ENCODE measurements around the gene DHRS7.

DHRS7 gene

DNA sequence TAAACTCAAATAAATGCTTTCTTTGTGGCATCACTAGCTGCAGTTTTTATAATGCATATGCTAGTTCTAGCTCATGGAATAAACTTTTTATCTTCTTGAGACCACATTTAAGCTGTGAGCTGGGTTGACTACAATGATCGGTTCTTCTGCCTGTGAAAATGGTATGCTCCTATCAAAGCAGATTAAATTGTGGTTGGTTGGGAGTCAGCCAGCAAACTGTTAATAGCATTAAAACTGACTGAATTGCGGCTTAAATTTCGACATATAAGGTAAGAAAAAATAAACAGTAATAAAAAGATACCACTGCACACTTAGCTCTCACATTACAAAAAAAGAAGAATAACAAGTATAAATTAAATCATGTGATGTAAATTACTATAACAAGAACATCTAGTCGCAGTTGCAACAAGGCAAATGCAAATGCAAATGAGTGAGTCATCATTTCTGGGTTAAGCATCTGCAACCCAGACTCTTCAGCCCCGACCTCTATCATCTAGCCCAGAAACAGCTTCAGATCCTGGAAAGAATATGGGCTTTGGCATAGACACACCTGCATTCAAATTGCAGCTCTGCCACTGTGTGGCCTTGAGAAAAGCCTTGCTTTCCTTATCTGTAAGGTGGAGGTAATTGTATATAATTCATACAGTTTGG, 19.8 kb upstream of the DHRS7 start:
- FAIRE-seq = no peak

DNA sequence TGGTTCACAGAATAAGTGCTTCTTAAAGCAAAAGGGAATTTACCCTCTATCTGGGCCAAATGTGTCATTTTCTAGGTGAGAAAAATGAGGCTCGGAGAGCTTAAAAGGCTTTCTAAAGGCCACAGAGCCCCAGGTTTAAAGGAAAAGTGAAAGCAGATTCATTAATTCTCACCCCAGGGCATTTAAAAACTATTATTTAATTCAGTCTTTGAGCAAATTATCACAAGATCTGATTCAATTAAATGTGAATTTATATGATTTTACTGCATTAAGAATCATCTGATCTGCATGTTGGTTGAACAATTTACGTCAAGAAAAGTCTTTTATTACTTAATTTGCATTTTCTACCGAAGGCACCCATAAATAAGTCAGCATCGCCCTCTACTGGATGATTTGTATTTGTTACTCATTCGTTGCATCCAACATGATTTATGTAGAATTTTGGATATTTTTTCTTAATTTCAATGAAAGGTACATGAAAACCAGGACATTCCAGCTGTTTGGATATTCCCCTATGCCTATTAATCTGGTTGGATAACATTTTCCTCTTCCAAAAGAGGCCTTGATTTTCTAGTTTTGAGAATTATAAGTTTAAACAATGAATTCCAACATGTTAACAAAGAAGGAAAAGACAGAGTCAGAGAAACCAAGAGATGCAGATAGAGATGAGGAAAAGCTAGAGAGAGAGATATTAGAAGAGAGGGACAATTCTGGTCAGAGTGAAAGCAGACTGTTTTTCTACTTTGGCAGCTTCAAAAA, 19.1 kb upstream of the DHRS7 start:
- peak; percentile 97 for FAIRE-seq

DNA sequence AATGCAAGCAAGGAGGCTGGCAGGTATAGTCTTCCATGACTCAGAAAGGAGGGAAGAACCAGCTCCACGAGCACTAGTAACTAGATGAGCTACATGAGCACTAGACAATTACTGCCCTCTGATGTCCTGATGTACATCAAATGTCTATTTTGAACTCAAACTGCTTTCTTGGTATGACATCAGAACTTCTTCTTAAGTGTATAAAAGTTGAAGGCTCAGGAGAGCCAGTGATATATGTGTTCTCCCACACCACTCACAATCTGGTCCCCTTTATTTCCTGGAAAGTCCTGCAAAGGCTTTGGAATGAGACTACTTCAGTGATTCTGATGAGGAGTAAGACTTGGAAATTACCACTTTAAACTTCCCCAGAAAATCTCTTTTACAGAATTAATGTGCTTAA, 18.5 kb upstream of the DHRS7 start:
- no peak for FAIRE-seq

DNA sequence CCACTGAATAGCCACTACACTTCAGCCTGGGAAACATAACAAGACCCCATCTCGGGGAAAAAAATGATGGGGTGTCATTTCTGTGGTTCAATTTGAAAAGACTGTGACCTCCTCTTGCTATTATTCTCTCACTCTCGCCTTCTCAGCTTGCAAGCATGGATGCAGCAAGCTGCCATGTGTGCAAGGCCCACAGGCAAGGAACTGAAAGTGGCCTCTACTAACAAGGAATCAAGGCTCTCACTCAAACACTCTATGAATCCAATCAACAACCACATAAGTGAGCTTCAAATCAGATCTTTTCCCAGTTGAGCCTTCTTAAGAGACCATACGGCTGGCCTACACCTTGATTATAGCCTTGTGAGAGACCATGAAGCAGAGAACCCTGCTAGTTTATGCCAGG, 17.9 kb upstream of the DHRS7 start:
- no peak for FAIRE-seq

DNA sequence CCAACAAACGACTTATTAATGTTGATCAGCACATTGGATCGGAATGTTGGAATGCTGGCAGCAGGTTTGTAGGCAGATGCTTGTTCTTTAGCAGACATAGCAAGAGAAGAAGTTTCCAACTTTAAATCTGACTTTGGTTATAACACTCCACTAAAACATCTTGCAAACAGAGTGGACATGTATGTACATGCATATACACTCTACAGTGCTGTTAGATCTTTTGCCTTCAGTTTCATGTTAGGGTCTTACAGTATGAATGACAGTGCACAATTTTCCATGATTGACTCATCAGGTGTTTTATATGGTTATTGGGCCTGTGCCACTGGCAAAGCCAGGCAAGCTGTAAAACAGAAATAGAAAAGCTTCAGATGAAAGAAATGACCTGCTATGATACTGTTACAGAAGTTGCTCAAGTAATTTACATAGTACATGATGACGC, 14.3 kb upstream of the DHRS7 start:
- no peak for FAIRE-seq

DNA sequence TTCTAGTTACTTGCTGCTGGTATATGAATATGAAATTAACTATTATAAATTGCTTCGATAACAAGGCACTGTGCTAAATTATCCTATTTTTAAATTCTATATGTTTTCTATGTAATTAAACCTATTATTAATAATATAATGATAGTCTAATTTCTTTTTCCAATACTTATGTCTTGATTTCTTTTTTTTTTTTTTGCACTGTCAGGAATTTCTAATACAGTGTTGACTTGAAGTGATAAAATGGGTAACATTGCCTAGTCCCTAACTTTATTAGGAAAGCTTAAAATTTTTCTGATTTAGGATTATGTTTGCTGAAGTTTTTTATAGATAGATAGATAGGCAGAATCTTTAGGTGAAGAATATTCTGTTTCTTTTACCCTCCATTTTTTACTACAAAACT, 13.6 kb upstream of the DHRS7 start:
- peak; percentile 53 for FAIRE-seq

DNA sequence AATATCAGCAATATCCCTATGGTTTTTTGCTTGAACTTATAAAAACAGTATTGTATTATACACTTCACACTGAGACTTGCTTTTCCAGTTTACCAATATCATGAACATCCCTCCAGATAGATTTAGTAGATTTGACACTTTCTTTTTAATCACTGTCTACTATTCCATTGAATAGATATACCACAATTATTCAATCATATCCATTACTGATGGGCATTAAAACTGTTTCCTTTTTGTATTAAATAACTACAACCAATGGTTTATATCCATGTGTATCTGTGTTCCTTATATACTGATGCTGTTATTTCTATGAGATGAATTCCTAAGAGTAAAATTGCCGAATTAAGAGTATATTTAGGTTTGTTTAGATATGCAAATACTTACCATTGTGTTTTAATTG, 13.0 kb upstream of the DHRS7 start:
- no peak for FAIRE-seq

DNA sequence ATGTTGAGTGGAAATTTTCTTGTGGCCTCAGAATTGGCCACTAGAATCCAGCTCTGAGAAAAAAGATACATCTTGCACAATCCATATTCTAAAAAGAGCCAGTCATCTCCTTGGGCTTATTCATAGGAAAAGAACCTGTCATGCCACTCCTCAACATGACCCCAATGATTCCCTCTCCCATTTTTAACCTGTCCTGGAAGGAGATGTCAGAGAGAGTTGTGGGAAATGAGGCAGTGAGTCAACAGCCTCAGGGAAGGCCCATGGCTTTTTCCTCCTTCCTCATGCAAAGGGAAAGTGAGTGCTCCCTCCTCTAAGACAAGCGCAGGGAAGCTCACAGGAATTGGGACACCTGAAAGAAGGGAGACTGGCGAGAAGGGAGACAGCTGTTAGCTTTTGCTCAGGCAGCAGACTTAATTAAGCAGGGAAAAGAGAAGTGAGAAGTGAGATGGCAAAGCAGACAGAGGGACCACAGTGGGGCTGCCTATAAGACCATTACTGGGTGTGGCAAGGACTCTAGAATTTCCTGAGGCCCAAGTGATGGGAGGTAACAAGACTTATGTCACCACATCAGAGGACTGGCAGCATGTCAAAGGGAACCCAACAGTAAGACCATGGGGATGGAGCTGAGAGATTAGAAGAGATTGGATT, 10.2 kb upstream of the DHRS7 start:
- FAIRE-seq = no peak

DNA sequence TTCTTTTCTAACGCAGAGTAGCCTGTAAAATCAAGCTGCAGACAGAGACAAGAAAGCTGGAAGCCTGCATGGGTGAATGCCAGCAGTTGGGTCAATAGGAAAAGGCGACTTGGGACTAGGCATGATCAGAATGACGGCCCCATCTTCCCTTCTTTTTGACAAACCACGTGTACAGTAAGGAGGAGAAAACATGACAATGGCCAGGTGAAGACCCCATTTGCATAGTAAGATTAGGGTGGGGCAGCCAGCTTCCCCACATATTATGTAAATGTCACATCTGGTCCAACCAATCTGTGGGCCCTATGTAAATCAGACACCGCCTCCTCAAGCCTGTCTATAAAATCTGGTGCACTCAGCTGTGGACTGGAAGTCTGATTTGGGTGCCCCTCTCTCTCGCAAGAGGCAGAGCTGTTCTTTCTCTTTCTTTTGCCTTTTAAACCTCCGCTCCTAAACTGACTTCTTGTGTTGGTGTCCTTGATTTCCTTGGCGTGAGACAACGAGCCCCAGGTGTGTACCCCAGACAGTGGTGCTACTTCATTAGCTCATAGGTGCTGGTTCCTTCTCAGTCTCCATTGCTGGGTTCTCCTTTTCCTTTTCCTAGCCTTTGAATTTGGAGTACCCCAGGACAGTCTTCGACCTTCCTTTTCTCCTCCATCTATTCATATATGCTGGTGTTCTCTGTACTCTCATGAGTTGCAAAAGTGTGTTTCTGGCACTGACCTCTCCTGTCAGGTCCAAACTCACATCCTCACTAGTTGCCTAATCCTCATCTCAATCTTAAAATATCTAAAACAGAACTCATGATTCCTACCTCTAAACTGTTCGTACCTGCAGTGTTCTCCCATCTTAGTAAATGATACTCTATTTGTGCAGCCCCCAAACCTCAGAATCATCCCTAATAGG, 9.4 kb upstream of the DHRS7 start:
- no peak for FAIRE-seq

DNA sequence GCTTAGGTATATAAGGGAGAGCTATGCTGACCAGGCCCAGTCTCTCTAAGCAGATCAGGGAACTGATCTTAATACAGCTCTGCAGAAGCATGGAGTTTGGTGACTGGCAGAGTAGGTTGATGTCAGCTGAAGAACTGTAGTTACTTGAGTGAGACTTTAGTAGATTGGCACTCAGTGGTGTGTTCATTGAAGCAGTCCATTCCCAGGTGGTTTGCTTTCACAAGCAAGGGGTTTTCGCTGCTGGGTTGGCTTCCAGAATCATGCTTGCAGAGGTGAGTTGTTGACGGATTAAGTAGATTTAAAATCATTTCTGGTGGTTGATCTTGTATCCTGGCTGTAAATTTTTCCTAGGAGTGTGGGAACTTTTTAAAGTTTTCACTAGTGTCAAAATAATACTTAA, 6.5 kb upstream of the DHRS7 start:
- FAIRE-seq = no peak

DNA sequence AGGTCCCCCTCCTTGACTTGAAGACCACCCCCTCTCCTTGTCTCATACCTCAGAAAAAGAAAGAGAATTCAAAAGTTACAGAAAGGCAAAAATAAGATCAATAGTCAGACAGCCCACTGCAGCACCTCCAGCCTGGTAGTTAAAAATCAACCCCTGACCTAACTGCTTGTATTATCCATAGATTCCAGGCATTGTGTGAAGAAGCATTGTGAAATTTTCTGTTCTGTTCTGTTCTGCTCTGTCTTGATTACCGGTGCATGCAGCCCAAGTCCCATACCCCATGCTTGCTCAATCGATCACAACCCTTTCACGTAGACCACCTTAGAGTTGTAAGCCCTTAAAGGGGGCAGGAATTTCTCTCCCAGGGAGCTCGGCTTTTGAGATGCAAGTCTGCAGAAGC, 5.8 kb upstream of the DHRS7 start:
- FAIRE-seq = no peak

DNA sequence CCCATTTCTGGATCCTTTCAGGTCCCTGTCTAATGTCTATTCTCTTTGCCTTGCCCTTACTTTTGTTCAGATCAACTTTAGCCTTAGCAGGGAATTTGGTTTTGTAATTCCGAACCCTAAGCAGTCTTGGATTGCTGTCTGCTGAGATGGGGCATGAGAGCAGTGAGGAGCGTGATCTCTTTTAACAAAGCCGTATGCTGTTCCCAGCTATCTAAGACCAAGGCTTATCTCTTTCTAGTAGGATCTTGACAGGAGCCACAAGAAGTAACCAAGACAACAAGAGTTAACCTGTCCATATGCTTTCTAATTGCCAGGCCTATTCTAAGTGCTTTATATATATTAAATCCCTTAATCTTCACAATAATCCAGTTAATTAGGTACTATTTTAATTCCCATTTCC, 4.5 kb upstream of the DHRS7 start:
- no peak for FAIRE-seq

DNA sequence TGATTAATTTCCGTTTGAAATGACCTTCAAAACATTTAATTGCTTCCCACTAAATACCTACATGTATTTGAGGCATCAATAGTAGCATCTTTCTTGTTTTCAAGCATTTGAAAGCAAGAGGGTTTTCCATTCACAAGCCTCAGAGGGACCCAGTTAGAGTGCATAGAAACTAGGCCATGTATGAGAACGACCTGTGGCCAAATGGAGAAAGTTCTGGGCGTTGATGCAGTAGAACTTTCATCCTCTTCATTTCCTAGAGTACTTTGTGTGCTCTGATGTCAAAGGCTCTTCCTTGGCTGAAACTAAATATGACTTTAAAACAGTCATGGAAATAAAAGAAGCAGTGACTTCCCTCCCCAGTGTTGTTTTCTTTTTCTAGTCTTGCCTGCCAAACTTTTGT, 944 bp upstream of the DHRS7 start:
- no peak for FAIRE-seq

DNA sequence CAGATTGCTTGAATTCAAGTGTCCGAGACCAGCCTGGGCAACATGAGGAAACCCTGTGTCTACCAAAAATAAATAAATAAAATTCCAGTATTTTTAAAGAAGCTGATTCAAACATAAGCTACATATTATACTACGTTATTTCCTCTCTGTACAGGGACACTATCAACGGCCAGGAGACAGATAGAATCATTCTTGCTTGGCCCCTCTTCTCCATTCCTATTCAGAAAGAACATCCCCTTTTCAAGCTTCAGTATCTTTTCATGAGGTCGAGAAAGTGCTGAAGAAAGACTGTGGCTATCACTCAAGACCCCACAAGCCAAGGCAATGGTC, 314 bp upstream of the DHRS7 start:
- FAIRE-seq = no peak

DNA sequence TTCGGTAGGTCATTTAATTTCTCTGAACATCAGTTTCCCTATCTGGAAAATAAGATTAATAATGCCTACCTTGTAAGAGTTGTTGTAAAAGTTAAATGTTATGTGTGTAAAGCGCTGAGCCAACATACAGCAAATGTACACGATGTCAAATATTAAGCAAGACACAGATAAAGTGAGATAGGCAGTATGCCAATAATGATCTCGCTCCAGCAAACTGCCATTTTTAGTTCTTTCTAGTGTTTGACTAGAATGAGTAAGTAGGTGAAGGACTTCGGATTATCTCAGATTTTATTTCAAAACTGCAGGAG, 840 bp downstream of the DHRS7 start:
- no peak for FAIRE-seq

DNA sequence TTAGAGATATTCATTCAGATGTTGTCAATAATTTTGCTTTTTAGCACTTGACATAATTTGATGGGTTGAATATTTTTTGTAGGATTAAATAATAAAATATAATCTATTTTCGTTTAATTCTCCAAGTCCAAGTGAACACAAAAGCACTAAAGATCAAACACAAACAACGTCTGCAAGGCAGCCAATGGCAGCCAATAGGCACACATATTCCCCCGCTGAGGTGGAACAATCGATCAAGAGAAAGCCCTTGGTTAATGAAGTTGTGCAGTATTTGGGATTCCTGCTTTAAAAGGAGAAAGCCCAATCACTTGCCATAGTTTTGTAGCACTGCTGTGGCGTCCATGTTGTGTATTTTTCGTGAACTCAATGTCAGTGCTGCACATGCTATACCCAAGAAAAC, 1.5 kb downstream of the DHRS7 start:
- no peak for FAIRE-seq

DNA sequence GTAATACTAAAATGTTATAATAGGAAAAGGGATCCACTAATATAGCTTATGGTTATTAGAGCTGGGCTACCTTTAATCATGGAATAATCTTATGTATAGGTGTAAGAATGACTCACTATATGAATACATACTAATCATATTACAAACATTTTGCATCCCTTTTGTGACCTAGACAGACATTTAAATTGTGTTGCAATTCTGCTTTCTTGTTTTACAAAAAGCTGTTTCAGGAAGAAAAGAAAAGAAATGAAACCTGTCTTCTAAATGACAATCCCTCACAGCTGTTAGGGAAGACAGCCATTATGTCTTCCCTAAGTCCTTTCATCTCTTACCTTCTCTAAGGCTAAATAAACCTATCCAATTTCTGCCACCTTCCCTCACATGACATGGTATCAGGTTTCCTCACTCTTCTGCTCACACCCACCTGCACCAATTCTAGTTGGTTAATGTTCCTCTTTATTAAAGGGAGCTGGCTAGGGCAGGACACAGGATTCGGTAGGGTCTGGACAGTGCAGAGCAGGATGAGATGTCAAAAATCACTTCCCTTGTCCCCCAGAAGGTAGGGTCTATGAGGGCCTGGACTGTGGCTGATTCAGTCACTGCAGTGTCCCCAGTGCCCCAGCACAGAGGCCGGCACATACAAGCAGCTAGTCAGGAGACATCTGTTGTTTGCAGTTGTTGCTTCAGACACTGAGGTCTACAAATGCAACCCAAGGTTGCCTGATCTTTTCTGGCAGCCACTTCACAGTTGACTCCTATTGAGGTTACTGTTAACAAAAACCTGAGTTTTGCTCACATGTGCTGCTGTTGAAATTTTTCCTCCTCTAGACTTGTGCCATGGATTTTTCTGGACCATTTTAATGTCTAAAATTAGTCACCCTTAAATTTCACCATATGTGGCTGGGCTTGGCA, 3.7 kb downstream of the DHRS7 start:
- no peak for FAIRE-seq

DNA sequence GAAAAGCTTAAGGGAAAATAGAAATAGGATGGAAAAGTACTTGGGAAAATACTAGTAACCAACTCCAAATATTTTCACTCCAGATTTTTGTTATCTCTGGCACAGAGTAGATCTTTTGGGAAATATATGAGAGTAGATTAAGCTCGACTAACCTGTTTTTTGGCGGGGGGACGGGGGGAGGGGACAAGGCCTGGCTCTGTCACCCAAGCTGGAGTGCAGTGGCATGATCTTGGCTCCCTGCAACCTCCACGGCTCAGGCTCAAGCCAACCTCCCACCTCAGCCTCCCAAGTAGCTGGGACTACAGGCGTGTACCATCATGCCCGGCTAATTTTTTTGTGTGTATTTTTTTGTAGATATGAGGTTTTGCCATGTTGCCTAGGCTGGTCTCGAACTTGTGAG, 4.8 kb downstream of the DHRS7 start:
- FAIRE-seq = no peak

DNA sequence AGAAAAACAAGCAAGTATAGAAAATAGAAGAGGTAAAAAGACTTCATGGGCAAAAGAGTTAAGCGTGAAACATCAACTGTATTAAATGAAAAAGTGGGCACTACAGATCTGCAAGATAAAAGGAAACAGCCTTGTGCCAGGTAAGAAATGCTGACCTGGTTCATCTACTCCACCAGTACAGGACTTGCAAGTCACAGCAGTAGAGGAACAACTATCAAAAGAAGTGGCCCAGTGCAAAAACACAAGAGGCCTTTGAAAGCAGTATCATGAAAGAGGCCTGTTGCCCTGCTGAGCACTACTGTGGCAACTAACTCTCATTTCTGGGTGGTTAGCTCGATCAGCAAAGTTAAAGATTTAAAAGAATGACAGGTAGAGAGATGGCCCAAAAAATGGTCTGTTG, 10.5 kb downstream of the DHRS7 start:
- FAIRE-seq = no peak

DNA sequence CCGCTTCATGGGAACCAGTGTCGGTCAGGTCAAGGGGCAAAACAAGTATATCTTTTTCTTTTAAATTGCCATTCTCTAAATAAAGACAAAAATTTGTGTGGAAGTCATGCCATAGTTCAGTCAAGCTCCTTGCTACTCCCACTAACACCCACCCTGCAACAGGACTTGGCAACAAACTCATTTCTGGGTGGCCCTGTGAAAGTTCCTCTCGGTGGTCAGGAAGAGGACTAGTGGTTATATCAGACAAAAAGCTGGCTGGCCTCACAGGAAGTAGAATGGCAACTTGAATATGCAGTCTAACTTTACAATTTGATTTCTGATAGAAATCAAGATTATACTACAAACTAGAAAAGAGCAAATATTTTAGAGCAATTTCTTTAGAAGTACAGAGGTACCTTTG, 11.2 kb downstream of the DHRS7 start:
- no peak for FAIRE-seq

DNA sequence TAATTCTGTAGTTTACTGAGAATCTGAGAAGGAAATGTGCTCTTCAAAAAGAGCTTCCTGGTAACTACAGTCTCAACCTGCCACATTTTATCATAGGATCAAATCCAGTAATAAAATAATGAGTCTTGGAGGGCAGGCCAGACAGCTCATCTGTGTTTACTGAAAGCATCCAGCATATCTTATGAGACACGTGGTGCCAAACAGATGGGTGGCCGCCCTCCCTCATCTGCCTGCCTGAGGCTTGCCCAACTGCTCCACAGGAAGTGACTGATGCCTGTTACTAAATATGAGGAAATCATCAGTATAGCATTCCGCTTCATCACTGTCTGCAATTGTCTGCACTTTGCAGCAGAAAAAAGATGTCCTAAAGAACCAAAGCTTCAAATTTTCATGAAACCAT, 13.5 kb downstream of the DHRS7 start:
- FAIRE-seq = no peak

DNA sequence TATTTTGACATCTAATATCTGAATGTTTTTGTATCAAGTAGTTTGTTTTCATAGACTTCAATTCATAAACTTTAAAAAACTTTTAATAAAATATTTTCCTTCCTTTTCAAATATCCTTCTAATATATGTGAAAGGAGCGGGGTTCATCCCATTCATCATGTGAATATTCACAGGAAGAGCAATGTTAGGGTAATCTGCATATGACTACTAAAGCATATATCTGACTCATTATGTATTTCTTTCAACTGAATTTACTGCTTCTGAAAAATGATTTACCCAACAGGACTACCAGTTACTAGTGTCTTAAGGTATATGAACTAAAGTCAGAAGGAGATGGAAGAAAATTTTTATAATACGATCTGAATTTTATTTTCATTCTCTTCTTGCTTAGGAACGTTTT, 30.5 kb downstream of the DHRS7 start:
- no peak for FAIRE-seq

DNA sequence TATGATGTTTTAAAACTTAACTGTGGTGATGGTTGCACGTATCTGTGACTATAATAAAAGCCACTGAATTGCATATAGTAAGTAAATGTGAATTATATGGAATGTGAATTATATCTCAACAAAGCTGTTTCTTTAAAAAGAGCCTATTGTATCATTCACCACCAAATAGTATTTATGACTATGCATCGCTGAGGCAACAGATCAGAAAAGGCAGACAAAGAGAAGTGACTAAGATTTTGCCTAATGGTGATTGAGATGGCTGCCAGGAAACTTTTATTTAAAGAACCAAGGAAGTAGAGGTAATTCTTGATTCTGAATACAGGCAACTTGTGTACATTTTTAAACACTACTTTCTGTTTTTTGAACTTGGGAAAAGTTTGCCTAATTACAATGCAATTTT, 31.7 kb downstream of the DHRS7 start:
- FAIRE-seq = no peak

All from A204.1 (cell line).